Urothelium cell line (cell line): ENCODE data around the gene CHST3.
"Not testable (repeated sequence)": the region's sequence is repeated elsewhere in the genome, so short reads cannot be mapped to it uniquely, and the experiment has no call there.

ENCODE experiments used
- DNase-seq: peaks from one replicate; pipeline ENCODE4 v3.0.0; 2011; ENCODE audit warnings: low spot score, mixed read lengths
- FAIRE-seq: peaks from 2 replicates; lab custom pipeline; 2011; peaks lifted over from hg19 to GRCh38; lab: Jason Lieb, UNC

The CHST3 gene

GRCh38 chr10:71948496-71949067 is 15.6 kb upstream of the CHST3 start:
- FAIRE-seq (no peak), DNase-seq (no peak)

GRCh38 chr10:71950683-71951082 is 13.5 kb upstream of the CHST3 start:
- DNase-seq (no peak), FAIRE-seq (no peak)

- DNase-seq (no peak), FAIRE-seq (no peak)
Measured at GRCh38 chr10:71952745-71953144, 11.4 kb upstream of the CHST3 start.

- FAIRE-seq = no peak
- DNase-seq = no peak
Measured at GRCh38 chr10:71957546-71958275, 6.5 kb upstream of the CHST3 start.

GRCh38 chr10:71959526-71959925 is 4.7 kb upstream of the CHST3 start:
- DNase-seq (no peak), FAIRE-seq (no peak)

- FAIRE-seq = no peak
- no peak for DNase-seq
Measured at GRCh38 chr10:71961831-71962230, 2.4 kb upstream of the CHST3 start.

- DNase-seq (no peak), FAIRE-seq (no peak)
Measured at GRCh38 chr10:71962901-71963300, 1.3 kb upstream of the CHST3 start.

- DNase-seq = no peak
- peak; percentile 53 for FAIRE-seq
Measured at GRCh38 chr10:71963351-71964097, 671 bp upstream of the CHST3 start.

GRCh38 chr10:71964743-71965515 is 734 bp downstream of the CHST3 start:
- DNase-seq (peak; percentile 77), FAIRE-seq (no peak)

GRCh38 chr10:71965623-71966022 is 1.4 kb downstream of the CHST3 start:
- FAIRE-seq (no peak), DNase-seq (no peak)

GRCh38 chr10:71966046-71967004 is 2.1 kb downstream of the CHST3 start:
- peak; percentile 46 for DNase-seq
- peak; percentile 20 for FAIRE-seq

GRCh38 chr10:71967958-71968357 is 3.8 kb downstream of the CHST3 start:
- FAIRE-seq = not testable (repeated sequence)

GRCh38 chr10:71968553-71969474 is 4.6 kb downstream of the CHST3 start:
- FAIRE-seq = no peak
- DNase-seq = peak; percentile 42

More at GRCh38 chr10:71967958-71968357, 3.8 kb downstream of the CHST3 start:
- not testable (repeated sequence) for DNase-seq

- FAIRE-seq (no peak), DNase-seq (no peak)
Measured at GRCh38 chr10:71969929-71970328, 5.7 kb downstream of the CHST3 start.

- no peak for FAIRE-seq
- DNase-seq = peak; percentile 49
Measured at GRCh38 chr10:71970331-71970730, 6.1 kb downstream of the CHST3 start.

- DNase-seq (no peak), FAIRE-seq (no peak)
Measured at GRCh38 chr10:71970869-71971268, 6.7 kb downstream of the CHST3 start.

GRCh38 chr10:71971311-71971731 is 7.1 kb downstream of the CHST3 start:
- FAIRE-seq = no peak

GRCh38 chr10:71971769-71972555 is 7.8 kb downstream of the CHST3 start:
- no peak for DNase-seq
- FAIRE-seq = no peak

More at GRCh38 chr10:71971311-71971731, 7.1 kb downstream of the CHST3 start:
- no peak for DNase-seq
